ENCODE measurements around the gene LBX2.

- TF ChIP-seq ZBTB33 (IDR thresholded peaks at IDR 0.05; ENCODE audit: extremely low read depth, insufficient replicate concordance, low read length), result no peak
- no peak for TF ChIP-seq SIN3A (IDR thresholded peaks at IDR 0.05; ENCODE audit: low read depth)
- no peak for TF ChIP-seq ZNF274 (IDR thresholded peaks at IDR 0.05; ENCODE audit: low read depth, low read length)
- no peak for TF ChIP-seq CTCF (IDR thresholded peaks at IDR 0.05 in 2 of 3, conservative IDR thresholded peaks at IDR 0.05 in 1 of 3; ENCODE audit: borderline replicate concordance in 1 of 3, insufficient read depth in 1 of 3, low read depth in 2 of 3, low read length in 2 of 3)
- TF ChIP-seq EZH2 (IDR thresholded peaks at IDR 0.05), result no peak
- TF ChIP-seq POLR2AphosphoS5 (IDR thresholded peaks at IDR 0.05; ENCODE audit: low read depth, low read length), result no peak
- TF ChIP-seq EGR1 (IDR thresholded peaks at IDR 0.05; ENCODE audit: low read depth), result no peak
- no peak for TF ChIP-seq REST (IDR thresholded peaks at IDR 0.05; ENCODE audit: low read depth)
- no peak for TF ChIP-seq JUND (IDR thresholded peaks at IDR 0.05)
Observed at GRCh38 chr2:74462786-74463105, 36.7 kb downstream of the LBX2 start.
